GM19438 (cell line): Measurements from ENCODE around the gene MYPN.
A peak's percentile ranks its signal among the peaks of the same experiment; 100 is the strongest.
"Not testable (repeated sequence)": the region's sequence is repeated elsewhere in the genome, so short reads cannot be mapped to it uniquely, and the experiment has no call there.

Experiments used
- ATAC-seq: cut with Tn5 transposase; IDR thresholded peaks from one replicate; pipeline ENCODE4 v1.9.1; 2021; ENCODE audit warnings: low read depth; ENCODE audit not compliant: unreplicated experiment

The MYPN gene

DNA sequence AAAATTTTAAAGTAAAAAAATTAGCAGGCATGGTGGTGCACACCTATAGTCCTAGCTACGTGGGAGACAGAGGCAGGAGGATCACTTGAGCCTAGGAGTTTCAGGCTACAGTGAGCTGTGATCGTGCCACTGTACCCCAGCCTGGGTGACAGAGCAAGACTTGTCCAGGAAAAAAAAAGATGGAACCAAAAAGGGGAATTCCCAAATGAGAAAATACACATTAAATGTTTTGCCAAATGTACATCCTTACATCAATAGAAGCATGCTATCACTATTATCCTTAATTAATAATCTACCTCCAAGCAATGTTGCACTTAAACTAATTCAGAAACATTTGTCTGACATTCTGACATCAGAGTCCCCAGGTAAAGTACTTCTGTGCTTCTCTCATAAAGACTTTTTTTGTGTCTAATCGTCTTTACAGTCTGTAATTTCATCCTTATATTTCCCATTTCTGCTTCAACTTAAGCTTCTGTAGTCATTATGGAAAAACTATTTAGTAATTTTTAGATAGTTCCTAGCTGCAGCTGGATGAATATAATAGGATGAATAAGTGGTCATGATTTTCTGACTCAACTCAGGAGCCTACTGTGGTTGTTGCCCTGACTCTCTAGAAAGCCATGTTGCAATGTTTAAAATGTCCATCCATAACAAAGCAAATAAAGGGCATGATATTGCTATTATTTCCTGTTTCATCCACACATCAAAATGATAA is 57.7 kb downstream of the MYPN start:
- no peak for ATAC-seq

DNA sequence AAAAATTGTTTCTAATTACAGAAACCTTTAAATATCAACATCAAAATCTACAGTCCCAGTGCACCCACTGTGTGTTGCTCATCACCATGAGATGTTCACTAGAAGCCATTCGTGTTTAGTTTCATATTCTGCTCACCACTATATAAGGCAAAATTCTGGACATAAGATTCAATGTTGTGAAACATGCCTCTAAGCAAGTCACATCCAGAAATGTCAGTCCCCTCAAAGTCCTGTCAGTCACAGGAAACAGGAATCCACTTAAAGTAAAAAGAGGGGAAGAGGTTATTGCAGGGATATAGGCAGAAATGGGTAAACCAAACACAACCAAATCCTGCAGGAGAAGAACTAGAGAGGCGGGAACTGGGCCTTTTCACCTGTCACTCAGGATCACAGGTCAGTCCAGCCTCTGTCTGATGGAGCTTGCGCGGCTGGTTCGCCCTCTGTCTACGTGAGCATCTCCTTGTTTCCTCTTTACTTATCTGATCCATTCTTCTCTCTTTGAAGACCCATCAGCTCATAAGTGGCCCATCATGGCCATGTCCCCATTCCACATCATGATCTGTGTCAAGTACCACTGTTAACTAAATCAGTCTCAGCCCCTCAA is 58.4 kb downstream of the MYPN start:
- ATAC-seq = no peak

- ATAC-seq = no peak
Measured at GRCh38 chr10:68171539-68172080, 62.3 kb downstream of the MYPN start.

DNA sequence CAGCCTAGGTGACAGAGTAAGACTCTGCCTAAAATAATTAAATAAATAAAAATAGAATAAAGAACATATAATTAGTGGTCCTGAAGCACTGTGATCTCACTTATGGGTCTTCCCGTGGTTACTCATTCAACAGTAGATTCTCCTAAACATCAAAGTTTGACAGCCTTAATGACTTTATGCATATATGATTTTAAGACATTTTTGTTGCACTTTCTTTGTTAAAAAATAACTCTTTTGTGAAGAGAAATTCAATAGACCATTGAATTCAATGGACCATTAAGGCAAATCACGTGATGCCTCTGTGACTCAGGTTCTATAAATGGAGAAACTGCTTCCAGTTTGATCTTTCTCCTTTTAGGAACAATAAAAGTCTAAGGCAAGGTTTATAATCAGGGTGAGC is 63.0 kb downstream of the MYPN start:
- ATAC-seq = no peak

- ATAC-seq = no peak
Measured at GRCh38 chr10:68175949-68176348, 66.7 kb downstream of the MYPN start.

- ATAC-seq = no peak
Measured at GRCh38 chr10:68176797-68177196, 67.5 kb downstream of the MYPN start.

- no peak for ATAC-seq
Measured at GRCh38 chr10:68178592-68178991, 69.3 kb downstream of the MYPN start.

DNA sequence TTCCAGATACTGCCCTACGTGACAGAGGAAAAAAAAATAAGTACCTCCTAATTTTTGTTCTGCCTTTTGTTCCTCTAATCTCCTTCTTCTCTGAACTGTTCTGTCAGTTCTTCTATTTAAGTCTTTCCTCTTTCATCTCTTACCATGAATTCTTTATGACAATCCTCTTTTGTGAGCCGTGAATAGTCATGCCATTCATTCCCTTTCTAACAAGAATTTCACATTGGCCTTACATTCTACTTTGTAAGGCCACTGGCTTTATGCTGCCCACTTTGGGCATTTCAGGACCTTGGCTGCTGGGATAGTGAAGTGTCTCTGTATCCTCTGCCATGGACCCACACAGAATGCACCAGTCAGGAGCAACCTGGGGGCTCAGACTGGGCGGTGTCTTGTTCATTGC is 69.7 kb downstream of the MYPN start:
- no peak for ATAC-seq

- ATAC-seq = no peak
Measured at GRCh38 chr10:68180490-68180889, 71.2 kb downstream of the MYPN start.

DNA sequence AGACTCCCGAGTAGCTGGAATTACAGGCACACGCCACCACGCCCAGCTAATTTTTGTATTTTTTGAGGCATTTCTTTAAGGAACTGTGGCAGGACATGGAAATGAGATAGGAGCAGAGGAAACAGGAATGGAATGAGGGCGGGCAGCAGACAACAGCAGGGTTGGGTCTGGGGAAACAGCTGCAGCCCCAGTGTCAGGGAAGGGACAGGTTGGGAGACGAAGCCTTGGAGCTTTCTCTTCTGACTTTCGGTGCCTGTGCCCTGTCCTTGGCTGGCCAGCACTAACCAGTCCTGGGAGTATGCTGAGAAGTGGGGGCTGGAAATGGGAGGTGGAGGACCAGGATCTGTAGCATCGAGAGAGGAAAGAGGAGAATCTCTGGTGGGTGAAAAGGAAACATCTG is 75.3 kb downstream of the MYPN start:
- no peak for ATAC-seq

GRCh38 chr10:68185085-68185484 is 75.8 kb downstream of the MYPN start:
- no peak for ATAC-seq

GRCh38 chr10:68188835-68189234 is 79.5 kb downstream of the MYPN start:
- ATAC-seq = no peak

- no peak for ATAC-seq
Measured at GRCh38 chr10:68192113-68192512, 82.8 kb downstream of the MYPN start.

GRCh38 chr10:68194290-68194689 is 85.0 kb downstream of the MYPN start:
- no peak for ATAC-seq

DNA sequence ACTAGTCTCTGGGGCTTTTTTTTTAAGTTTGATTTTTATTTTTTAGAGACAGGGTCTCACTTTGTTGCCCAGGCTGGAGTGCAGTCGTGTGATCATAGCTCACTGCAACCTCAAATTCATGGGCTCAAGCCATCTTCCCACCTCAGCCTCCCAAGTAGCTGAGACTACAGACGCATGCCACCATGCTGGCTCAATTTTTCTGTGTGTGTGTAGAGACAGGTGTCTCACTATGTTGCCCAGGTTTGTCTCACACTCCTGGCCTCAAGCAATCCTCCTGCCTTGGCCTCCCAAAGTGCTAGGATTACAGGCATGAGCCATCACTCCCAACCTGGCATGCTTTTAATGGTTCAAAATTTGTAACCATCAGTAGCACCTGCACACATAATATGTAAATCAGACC is 86.5 kb downstream of the MYPN start:
- not testable (repeated sequence) for ATAC-seq

GRCh38 chr10:68196701-68197100 is 87.4 kb downstream of the MYPN start:
- ATAC-seq = no peak

DNA sequence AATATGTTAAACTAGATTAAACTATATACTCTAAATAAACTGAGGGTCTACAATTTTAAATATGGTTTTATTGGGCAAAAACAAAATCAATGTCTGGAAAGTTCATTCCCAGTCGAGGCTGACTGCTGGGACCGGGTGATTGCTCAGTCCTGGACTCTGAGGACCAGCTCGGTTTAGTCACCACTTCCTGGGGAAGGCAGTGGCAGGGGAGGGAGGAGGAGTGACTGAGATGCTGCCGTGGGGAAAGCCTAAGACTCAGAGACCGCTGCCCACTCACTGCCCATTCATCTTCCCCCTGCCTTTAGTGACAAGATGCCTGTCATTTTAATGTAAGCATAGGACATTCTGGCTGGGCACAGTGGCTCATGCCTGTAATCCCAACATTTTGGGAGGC is 93.7 kb downstream of the MYPN start:
- no peak for ATAC-seq

DNA sequence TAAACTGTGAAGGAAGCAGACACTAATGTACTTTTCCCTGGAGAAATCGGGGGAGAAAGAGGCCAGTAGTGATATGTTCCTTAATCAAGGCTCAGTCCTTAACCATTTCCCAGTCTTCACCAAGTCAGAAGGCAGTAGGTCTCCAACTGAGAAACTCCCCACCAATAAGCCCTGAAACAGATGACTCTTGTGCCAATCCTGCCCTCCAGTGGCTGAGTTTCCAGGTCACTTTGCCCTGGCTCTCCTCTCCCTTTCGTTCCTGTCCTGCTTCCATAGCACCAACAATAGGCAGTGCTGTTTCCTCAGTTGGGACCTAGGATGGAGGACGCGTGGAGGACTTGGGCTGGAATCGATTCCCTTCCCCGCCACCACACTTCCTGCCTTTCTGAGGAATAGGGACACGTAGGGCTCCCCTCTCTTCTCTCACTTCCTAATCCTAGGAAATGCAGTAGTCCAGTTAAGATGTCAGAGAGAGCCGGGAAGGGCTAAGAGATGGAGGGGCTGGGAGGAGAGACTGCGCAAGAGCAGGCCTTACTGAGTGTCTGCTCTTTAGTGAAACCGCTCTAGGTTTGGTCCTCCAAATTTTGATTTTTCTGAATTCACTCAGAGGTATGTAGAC is 99.2 kb downstream of the MYPN start:
- peak; percentile 81 for ATAC-seq

- ATAC-seq = no peak
Measured at GRCh38 chr10:68211669-68212068, 102.4 kb downstream of the MYPN start.

DNA sequence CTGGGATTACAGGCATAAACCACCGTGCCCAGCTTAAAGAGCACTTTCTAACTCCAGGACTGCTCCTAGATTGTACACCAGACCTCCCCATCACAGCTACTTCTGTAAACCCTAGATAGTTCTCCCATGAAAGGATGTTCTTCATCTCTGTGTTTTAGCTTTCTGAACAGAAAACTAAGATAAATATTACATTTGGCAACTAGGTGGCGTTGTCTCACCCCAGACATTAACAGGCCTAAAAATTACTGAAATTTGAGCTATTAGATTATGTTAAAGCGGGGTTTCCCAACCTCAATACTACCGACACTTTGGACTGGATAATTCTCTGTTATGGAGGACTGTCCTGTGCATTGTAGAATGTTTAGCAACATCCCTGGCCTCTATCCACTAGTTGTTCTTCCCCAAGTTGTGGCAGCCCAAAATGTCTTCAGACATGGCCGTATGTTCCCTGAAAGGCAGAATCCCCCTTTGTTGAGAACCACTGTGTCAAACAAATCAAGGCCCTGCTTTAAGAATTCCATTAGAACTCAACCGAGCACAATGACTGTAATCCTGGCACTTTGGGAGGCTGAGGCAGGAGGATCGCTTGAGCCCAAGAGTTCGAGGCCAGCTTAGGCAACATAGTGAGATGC is 103.5 kb downstream of the MYPN start:
- ATAC-seq = no peak

DNA sequence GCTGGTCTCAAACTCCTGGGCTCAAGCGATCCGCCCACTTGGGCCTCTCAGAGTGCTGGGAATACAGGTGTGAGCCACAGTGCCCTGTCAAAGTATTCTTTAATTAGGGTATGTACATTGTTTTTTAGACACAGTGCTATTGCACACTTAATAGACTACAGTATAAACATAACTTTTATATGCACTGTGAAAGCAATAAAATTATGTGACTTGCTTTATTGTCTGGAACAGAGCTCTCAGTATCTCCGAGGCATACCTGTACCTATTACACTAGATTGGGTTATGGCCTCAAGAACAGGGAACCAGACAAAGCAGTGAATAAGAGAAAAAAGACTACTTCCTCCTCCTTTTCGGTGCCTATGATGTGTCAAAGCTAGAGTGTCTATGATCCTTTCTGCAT is 109.5 kb downstream of the MYPN start:
- no peak for ATAC-seq
